K562 (cell line): Measurements from ENCODE around the gene NEDD4L. TPM values are rescaled to one million over a fixed set of nuclear protein-coding genes. Genes with fewer than 3 reads are reported as not detected.

Source experiments
- ATAC-seq: fragments of 200-7000 bp; cut with Tn5 transposase; 3 replicates; pipeline ENCODE4 v1.9.1; 2020; ENCODE audit warnings: moderate library complexity
- BruUV-seq: library from RNA; stranded (reverse); fragments of 400-500 nt; replicated peaks from 2 replicates; lab custom pipeline; 2021; lab: Mats Ljungman, UMichigan
- CTCF ChIA-PET: fragments of 300-600 bp; formaldehyde crosslinking; extraction: SDS; loops from one replicate; lab custom pipeline; 2021; ENCODE audit warnings: low intra/inter-chr PET ratio; lab: Yijun Ruan, JAX
- POLR2A ChIA-PET: fragments of 300-600, 350-650 bp; sonication (Branson Sonifier 250); formaldehyde crosslinking; extraction: SDS; loops from one replicate; lab custom pipeline; 2021; ENCODE audit warnings: antibody characterized with exemption, inconsistent platforms; lab: Yijun Ruan, JAX
- DNase-seq, 4 experiments: peaks; one replicate each; pipeline versions ENCODE4 v3.0.0 to v3.0.0-alpha.2; 2011 to 2018; ENCODE audit warnings: low spot score in 3 of 4, mixed read lengths in 3 of 4; ENCODE audit errors: extremely low read depth in 1 of 4
- FAIRE-seq: peaks from 2 replicates; lab custom pipeline; 2011; peaks lifted over from hg19 to GRCh38; lab: Jason Lieb, UNC
- H2AFZ ChIP-seq: 2 replicates; pipeline ENCODE4 v1.6.0; 2011; ENCODE audit warnings: low read depth, low read length, control low read depth, inconsistent platforms
- H3K27ac ChIP-seq: fragments of 200-600 bp; 3 replicates; pipeline ENCODE4 v1.8.0; 2011; ENCODE audit warnings: low read depth, mild to moderate bottlenecking, control low read depth, inconsistent platforms, low read length, moderate library complexity, mixed read lengths; ENCODE audit errors: extremely low read depth
- H3K27me3 ChIP-seq, 2 experiments: fragments of 300-600 bp in 1 of 2; 2 replicates in 1 of 2; 3 replicates in 1 of 2; pipeline versions ENCODE4 v1.6.0 to v1.8.0; 2011; ENCODE audit warnings: inconsistent platforms in 2 of 2, low read length in 2 of 2, mild to moderate bottlenecking in 1 of 2, mixed read lengths in 1 of 2, moderate library complexity in 1 of 2; ENCODE audit not compliant: control insufficient read depth in 2 of 2, insufficient read depth in 2 of 2
- H3K36me3 ChIP-seq: fragments of 300-600 bp; 3 replicates; pipeline ENCODE4 v1.8.0; 2011; ENCODE audit warnings: mild to moderate bottlenecking, low read length, inconsistent platforms; ENCODE audit not compliant: control insufficient read depth, insufficient read depth
- H3K4me1 ChIP-seq, 2 experiments: fragments of 200-600 bp in 1 of 2; replicated peaks in 1 of 2; 2 replicates in 1 of 2; 3 replicates in 1 of 2; pipeline versions ENCODE4 v1.5.1 to v1.8.0; 2011; ENCODE audit warnings: inconsistent platforms in 2 of 2, low read length in 2 of 2, mild to moderate bottlenecking in 1 of 2, mixed read lengths in 1 of 2, moderate library complexity in 1 of 2; ENCODE audit not compliant: control insufficient read depth in 2 of 2, insufficient read depth in 2 of 2
- H3K4me2 ChIP-seq: 2 replicates; pipeline ENCODE4 v1.6.1; 2011; ENCODE audit warnings: low read length, control low read depth, inconsistent platforms, mixed read lengths; ENCODE audit not compliant: insufficient read depth
- H3K4me3 ChIP-seq: fragments of 200-600 bp; sonication (generic), shearing (Covaris generic); 2 replicates; pipeline ENCODE4 v1.5.1; 2016; ENCODE audit warnings: control low read depth, inconsistent platforms
- H3K79me2 ChIP-seq: fragments of 200-600 bp; 3 replicates; pipeline ENCODE4 v1.8.0; 2011; ENCODE audit warnings: low read length, inconsistent platforms; ENCODE audit not compliant: control insufficient read depth, insufficient read depth
- H3K9ac ChIP-seq, 2 experiments: 2 replicates each; pipeline versions ENCODE4 v1.6.0 to v1.6.1; 2011; ENCODE audit warnings: low read depth in 2 of 2, low read length in 2 of 2, control low read depth in 1 of 2, inconsistent platforms in 1 of 2, mild to moderate bottlenecking in 1 of 2, mixed read lengths in 1 of 2; ENCODE audit not compliant: insufficient read depth in 1 of 2
- H3K9me1 ChIP-seq: one replicate; pipeline ENCODE4 v1.6.0; 2011; ENCODE audit warnings: inconsistent platforms, mild to moderate bottlenecking, low read length, moderate library complexity; ENCODE audit not compliant: control insufficient read depth, insufficient read depth
- H3K9me3 ChIP-seq: replicated peaks from 2 replicates; pipeline ENCODE4 v1.5.1; 2011; ENCODE audit warnings: low read depth, low read length, inconsistent platforms; ENCODE audit not compliant: control insufficient read depth, insufficient read depth
- H4K20me1 ChIP-seq: replicated peaks from 2 replicates; pipeline ENCODE4 v1.6.1; 2011; ENCODE audit warnings: low read length, inconsistent platforms, mixed read lengths; ENCODE audit not compliant: control insufficient read depth, insufficient read depth
- BCL6 ChIP-seq: fragments of 250-450 bp; sonication (Bioruptor Pico); IDR thresholded peaks from 2 replicates; pipeline ENCODE4 v1.4.0; 2020
- EGR1 ChIP-seq: fragments of 450-650 bp; conservative IDR thresholded peaks from 2 replicates; pipeline ENCODE4 v1.6.1; 2017; ENCODE audit warnings: mild to moderate bottlenecking
- HNRNPUL1 ChIP-seq: fragments of 200-400 bp; formaldehyde crosslinking; IDR thresholded peaks from 2 replicates; pipeline ENCODE4 v1.6.1; 2017; ENCODE audit warnings: low read length
- NONO ChIP-seq, 2 experiments: fragments of 200-400 bp in 1 of 2; fragments of 450-650 bp in 1 of 2; formaldehyde crosslinking in 1 of 2; IDR thresholded peaks; 2 replicates each; pipeline ENCODE4 v1.6.1; 2017; ENCODE audit warnings: low read depth in 2 of 2, mild to moderate bottlenecking in 2 of 2, moderate library complexity in 2 of 2, low read length in 1 of 2
- PCBP2 ChIP-seq: fragments of 200-400 bp; formaldehyde crosslinking; IDR thresholded peaks from 2 replicates; pipeline ENCODE4 v1.6.1; 2018; ENCODE audit warnings: low read length, low read depth, mild to moderate bottlenecking, moderate library complexity; ENCODE audit not compliant: poor library complexity, severe bottlenecking
- POLR3A ChIP-seq: IDR thresholded peaks from 2 replicates; pipeline ENCODE4 v1.6.1; 2011; ENCODE audit warnings: borderline replicate concordance, mild to moderate bottlenecking, moderate library complexity; ENCODE audit not compliant: insufficient read length, insufficient read depth; ENCODE audit errors: extremely low read depth
- SETDB1 ChIP-seq: IDR thresholded peaks from one replicate; pipeline ENCODE4 v1.6.1; 2012; ENCODE audit warnings: low read length, control low read depth, inconsistent platforms
- ZKSCAN3 ChIP-seq: fragments of 250-450 bp; sonication (Bioruptor Pico); IDR thresholded peaks from 2 replicates; pipeline ENCODE4 v1.4.0; 2020
- ZKSCAN8 ChIP-seq: fragments of 200-800 bp; sonication (Bioruptor generic); IDR thresholded peaks from 2 replicates; pipeline ENCODE4 v1.6.1; 2016; ENCODE audit warnings: missing genetic modification characterization, missing compliant biosample characterization
- ZNF224 ChIP-seq: sonication (generic); formaldehyde crosslinking; IDR thresholded peaks from 2 replicates; pipeline ENCODE4 v1.8.0; 2022; ENCODE audit warnings: mild to moderate bottlenecking, missing genetic modification reagents
- ZNF41 ChIP-seq: fragments of 250-450 bp; sonication (Bioruptor Pico); conservative IDR thresholded peaks from 2 replicates; pipeline ENCODE4 v1.4.0; 2020; ENCODE audit warnings: mild to moderate bottlenecking
- ZNF699 ChIP-seq: fragments of 250-450 bp; sonication (Bioruptor Pico); IDR thresholded peaks from 2 replicates; pipeline ENCODE4 v1.8.0; 2021; ENCODE audit warnings: mild to moderate bottlenecking, moderate library complexity; ENCODE audit not compliant: insufficient replicate concordance
- WGBS: fragments of 100-300 bp; shearing (Covaris generic); methylation state at CpG from one replicate; pipeline ENCODE4 v1.1.6; 2016; ENCODE audit warnings: low coverage, mixed read lengths; ENCODE audit not compliant: insufficient coverage; ENCODE audit errors: missing lambda C conversion rate; 5-methylcytosine and 5-hydroxymethylcytosine counted together
- in situ Hi-C: fragments of 300-500 bp; cut with MboI; formaldehyde crosslinking; loops from 4 replicates; pipeline ENCODE4 v1.15.0; 2018; ENCODE audit warnings: inconsistent platforms, mixed read lengths
- intact Hi-C: fragments of 100-400 bp; cut with micrococcal nuclease; formaldehyde crosslinking; loops from 2 replicates; pipeline ENCODE4 v1.14.2; 2022
- polyA plus RNA-seq, 8 experiments: library from polyadenylated mRNA; depleted of rRNA in 4 of 8; stranded (reverse) in 5 of 8; unstranded in 3 of 8; fragments of >200 nt; fragmentation: Nextera tagmentation in 2 of 8; fragmentation: Illumina TruSeq in 1 of 8; extraction: Ambion mirVana in 2 of 8; extraction: Trizol in 1 of 8; gene quantifications; 2 replicates each; pipeline versions ENCODE4 v1.2.1 to v1.2.3, GENCODE V29; 2011 to 2014; ENCODE audit warnings: inconsistent platforms in 1 of 8, missing spikeins in 1 of 8
- total RNA-seq, 7 experiments: library from RNA; depleted of rRNA in 6 of 7; stranded (reverse); fragments of >200 nt in 6 of 7; fragmentation: Illumina TruSeq in 2 of 7; extraction: Trizol in 2 of 7; gene quantifications; 2 replicates each; pipeline versions ENCODE4 v1.2.1 to v1.2.3, GENCODE V29; 2011 to 2021; ENCODE audit warnings: low replicate concordance in 1 of 7
- TF ChIP-seq, protein P1 (sequence below): sonication (generic); formaldehyde crosslinking; IDR thresholded peaks from 2 replicates; pipeline ENCODE4 v1.8.0; 2022; ENCODE audit warnings: mild to moderate bottlenecking, missing genetic modification reagents
- TF ChIP-seq, protein P2 (sequence below): fragments of 250-450 bp; sonication (Bioruptor Pico); IDR thresholded peaks from 2 replicates; pipeline ENCODE4 v1.6.1; 2021; ENCODE audit warnings: mild to moderate bottlenecking
- TF ChIP-seq, protein P3 (sequence below): IDR thresholded peaks from 2 replicates; pipeline ENCODE4 v1.6.1; 2016; ENCODE audit warnings: missing genetic modification characterization, missing compliant biosample characterization
- TF ChIP-seq, protein P4 (sequence below): fragments of 450-650 bp; conservative IDR thresholded peaks from 2 replicates; pipeline ENCODE4 v1.6.1; 2016; ENCODE audit warnings: missing genetic modification characterization, low read depth, mild to moderate bottlenecking, missing compliant biosample characterization, moderate library complexity

NEDD4L gene
- total and polyA plus RNA-seq, 9 of the 15 experiments (the other 6 are each of a cell fraction or from before 2014, with no cell fraction given), result 8.1 to 33.4 (median 19.9) TPM

DNA sequence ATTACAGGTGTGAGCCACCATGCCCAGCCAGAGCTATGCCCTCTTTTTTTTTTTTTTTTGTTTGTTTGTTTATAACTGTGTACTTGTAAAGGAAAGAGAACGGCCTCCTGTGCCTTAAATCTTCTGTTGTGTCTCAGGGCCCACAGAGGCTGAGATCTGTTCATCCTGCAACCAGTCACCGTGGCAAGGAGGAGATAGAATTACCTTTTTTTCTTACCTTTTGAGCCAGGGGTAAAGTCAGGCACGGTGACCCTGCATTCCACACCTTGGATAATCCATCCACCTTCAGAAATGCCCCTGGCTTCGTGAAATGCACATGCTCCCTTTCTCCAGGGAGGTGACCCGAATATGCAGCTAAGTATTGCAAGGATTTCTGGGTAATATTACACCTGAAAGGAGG, 12.8 kb downstream of the NEDD4L start:
- H2AFZ ChIP-seq, result no peak overlapping the region
- FAIRE-seq (no peak), DNase-seq (no peak), ATAC-seq (no peak)
- no peaks in the 10 kb centered on the region for H3K9me1 ChIP-seq
- intact Hi-C loops (no loop called here), in situ Hi-C loops (no loop called here)
- H4K20me1 ChIP-seq, result no peaks in the 10 kb centered on the region; the same call in 1 of the 2 replicates
- H3K4me1 ChIP-seq, result peaks cover 5 to 41% of the 10 kb centered on the region in 2 experiments; a peak in 4 of 5 replicates
- H3K27me3 ChIP-seq, result no peaks in the 10 kb centered on the region
- no peak overlapping the region; the same call in 2 of the 3 replicates for H3K27ac ChIP-seq
- no peak overlapping the region for H3K4me3 ChIP-seq
- no peak overlapping the region; the same call in 1 of the 2 replicates for H3K4me2 ChIP-seq
- peaks cover 2% of the 10 kb centered on the region; the same call in 1 of the 3 replicates for H3K36me3 ChIP-seq
- no peak overlapping the region for H3K9ac ChIP-seq
- CTCF ChIA-PET, result no interaction called here
- POLR2A ChIA-PET, result interaction anchor here (0.7 kb wide), 1 partner anchor 16 kb away, joined by 4 read pairs; no protein-coding TSS in a partner anchor
- WGBS, result 57% methylated on average over 3 of the region's 5 CpGs
- no TSS peak for BruUV-seq
- H3K9me3 ChIP-seq, result no peaks in the 10 kb centered on the region
- peaks cover 47% of the 10 kb centered on the region for H3K79me2 ChIP-seq
- TF ChIP-seq, protein P1, sequence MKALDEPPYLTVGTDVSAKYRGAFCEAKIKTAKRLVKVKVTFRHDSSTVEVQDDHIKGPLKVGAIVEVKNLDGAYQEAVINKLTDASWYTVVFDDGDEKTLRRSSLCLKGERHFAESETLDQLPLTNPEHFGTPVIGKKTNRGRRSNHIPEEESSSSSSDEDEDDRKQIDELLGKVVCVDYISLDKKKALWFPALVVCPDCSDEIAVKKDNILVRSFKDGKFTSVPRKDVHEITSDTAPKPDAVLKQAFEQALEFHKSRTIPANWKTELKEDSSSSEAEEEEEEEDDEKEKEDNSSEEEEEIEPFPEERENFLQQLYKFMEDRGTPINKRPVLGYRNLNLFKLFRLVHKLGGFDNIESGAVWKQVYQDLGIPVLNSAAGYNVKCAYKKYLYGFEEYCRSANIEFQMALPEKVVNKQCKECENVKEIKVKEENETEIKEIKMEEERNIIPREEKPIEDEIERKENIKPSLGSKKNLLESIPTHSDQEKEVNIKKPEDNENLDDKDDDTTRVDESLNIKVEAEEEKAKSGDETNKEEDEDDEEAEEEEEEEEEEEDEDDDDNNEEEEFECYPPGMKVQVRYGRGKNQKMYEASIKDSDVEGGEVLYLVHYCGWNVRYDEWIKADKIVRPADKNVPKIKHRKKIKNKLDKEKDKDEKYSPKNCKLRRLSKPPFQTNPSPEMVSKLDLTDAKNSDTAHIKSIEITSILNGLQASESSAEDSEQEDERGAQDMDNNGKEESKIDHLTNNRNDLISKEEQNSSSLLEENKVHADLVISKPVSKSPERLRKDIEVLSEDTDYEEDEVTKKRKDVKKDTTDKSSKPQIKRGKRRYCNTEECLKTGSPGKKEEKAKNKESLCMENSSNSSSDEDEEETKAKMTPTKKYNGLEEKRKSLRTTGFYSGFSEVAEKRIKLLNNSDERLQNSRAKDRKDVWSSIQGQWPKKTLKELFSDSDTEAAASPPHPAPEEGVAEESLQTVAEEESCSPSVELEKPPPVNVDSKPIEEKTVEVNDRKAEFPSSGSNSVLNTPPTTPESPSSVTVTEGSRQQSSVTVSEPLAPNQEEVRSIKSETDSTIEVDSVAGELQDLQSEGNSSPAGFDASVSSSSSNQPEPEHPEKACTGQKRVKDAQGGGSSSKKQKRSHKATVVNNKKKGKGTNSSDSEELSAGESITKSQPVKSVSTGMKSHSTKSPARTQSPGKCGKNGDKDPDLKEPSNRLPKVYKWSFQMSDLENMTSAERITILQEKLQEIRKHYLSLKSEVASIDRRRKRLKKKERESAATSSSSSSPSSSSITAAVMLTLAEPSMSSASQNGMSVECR (CRISPR knock-in tag), result no peak
- TF ChIP-seq, protein P2, sequence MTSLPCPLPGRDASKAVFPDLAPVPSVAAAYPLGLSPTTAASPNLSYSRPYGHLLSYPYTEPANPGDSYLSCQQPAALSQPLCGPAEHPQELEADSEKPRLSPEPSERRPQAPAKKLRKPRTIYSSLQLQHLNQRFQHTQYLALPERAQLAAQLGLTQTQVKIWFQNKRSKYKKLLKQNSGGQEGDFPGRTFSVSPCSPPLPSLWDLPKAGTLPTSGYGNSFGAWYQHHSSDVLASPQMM, result no peak
- TF ChIP-seq SETDB1 (no peak), ZNF41 (CRISPR knock-in tag) (no peak), EGR1 (no peak), ZKSCAN8 (CRISPR knock-in tag) (no peak), POLR3A (no peak), PCBP2 (no peak), ZKSCAN3 (CRISPR knock-in tag) (no peak), NONO (IDR thresholded peaks at IDR 0.05; ENCODE audit: low read depth in 2 of 2, low read length in 1 of 2) (no peak), BCL6 (CRISPR knock-in tag) (no peak), HNRNPUL1 (no peak), ZNF699 (CRISPR knock-in tag) (no peak), ZNF224 (CRISPR knock-in tag) (no peak)
- TF ChIP-seq, protein P3, sequence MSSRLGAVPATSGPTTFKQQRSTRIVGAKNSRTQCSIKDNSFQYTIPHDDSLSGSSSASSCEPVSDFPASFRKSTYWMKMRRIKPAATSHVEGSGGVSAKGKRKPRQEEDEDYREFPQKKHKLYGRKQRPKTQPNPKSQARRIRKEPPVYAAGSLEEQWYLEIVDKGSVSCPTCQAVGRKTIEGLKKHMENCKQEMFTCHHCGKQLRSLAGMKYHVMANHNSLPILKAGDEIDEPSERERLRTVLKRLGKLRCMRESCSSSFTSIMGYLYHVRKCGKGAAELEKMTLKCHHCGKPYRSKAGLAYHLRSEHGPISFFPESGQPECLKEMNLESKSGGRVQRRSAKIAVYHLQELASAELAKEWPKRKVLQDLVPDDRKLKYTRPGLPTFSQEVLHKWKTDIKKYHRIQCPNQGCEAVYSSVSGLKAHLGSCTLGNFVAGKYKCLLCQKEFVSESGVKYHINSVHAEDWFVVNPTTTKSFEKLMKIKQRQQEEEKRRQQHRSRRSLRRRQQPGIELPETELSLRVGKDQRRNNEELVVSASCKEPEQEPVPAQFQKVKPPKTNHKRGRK (tag), result no peak
- TF ChIP-seq, protein P4, sequence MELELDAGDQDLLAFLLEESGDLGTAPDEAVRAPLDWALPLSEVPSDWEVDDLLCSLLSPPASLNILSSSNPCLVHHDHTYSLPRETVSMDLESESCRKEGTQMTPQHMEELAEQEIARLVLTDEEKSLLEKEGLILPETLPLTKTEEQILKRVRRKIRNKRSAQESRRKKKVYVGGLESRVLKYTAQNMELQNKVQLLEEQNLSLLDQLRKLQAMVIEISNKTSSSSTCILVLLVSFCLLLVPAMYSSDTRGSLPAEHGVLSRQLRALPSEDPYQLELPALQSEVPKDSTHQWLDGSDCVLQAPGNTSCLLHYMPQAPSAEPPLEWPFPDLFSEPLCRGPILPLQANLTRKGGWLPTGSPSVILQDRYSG (tag), result no peak
